Astrocyte (in vitro differentiated cells and primary cell): Measurements from ENCODE around the gene SMC1B.

ENCODE experiments used
- EZH2 ChIP-seq: IDR thresholded peaks from 2 replicates; pipeline ENCODE4 v1.6.1; 2012; ENCODE audit warnings: mild to moderate bottlenecking, low read length, inconsistent platforms; ENCODE audit not compliant: insufficient read depth
- TF ChIP-seq, protein P1 (sequence below): IDR thresholded peaks from 2 replicates; pipeline ENCODE4 v1.5.1; 2011; ENCODE audit warnings: low read depth, mild to moderate bottlenecking, inconsistent platforms, low read length, moderate library complexity; ENCODE audit not compliant: insufficient read depth

DNA sequence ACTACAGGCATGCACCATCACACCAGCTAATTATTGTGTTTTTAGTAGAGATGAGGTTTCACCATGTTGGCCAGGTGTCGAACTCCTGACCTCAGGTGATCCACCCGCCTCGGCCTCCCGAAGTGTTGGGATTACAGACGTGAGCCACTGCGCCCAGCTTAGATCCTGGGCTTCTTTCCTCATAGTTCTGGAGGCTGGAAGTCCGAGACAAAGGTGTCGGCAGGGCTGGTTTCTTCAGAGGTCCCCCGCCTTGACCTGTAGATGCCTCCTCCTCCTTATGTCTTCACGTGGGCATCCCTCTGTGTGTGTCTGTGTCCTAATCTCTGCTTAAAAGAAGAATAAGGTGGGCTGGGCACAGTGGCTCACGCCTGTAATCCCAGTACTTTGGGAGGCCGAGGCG lies 45.1 kb upstream of the SMC1B start:
- TF ChIP-seq EZH2, result no peak
- TF ChIP-seq, protein P1, sequence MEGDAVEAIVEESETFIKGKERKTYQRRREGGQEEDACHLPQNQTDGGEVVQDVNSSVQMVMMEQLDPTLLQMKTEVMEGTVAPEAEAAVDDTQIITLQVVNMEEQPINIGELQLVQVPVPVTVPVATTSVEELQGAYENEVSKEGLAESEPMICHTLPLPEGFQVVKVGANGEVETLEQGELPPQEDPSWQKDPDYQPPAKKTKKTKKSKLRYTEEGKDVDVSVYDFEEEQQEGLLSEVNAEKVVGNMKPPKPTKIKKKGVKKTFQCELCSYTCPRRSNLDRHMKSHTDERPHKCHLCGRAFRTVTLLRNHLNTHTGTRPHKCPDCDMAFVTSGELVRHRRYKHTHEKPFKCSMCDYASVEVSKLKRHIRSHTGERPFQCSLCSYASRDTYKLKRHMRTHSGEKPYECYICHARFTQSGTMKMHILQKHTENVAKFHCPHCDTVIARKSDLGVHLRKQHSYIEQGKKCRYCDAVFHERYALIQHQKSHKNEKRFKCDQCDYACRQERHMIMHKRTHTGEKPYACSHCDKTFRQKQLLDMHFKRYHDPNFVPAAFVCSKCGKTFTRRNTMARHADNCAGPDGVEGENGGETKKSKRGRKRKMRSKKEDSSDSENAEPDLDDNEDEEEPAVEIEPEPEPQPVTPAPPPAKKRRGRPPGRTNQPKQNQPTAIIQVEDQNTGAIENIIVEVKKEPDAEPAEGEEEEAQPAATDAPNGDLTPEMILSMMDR, result no peak
